Stimulated activated CD4-positive, alpha-beta T cell treated with anti-CD3 and anti-CD28 coated beads, TNF-alpha, amount 100 ng/mL, for 1 hour (primary cell): Measurements from ENCODE around the gene WBP1L.
"Not testable (repeated sequence)": the region's sequence is repeated elsewhere in the genome, so short reads cannot be mapped to it uniquely, and the experiment has no call there.

Source experiments
- DNase-seq, 3 donors: peaks; one replicate each; pipeline ENCODE4 v3.0.0-alpha.2; 2020; ENCODE audit warnings: low read depth in 3 of 3, low spot score in 1 of 3

The WBP1L gene

DNA sequence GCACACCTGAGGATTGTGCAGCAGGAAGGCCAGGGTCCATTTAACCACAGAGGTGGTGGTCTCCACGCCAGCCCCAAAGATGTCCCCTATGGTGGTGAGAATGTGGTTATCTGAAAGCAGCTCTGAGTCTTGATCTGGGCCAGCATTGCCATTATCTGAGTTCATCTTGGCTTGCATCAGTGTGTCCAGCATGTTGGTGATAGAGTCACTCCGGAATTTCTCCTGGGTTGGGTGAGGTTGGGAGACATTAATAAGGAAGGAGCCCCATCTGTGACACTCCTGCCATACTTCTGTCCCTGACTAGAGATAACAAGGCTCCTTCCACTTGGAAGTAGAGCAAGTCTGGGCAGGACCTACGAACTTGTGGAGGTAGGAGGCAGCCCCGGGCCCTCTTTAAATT lies 89.2 kb downstream of the WBP1L start:
- no peak for DNase-seq

DNA sequence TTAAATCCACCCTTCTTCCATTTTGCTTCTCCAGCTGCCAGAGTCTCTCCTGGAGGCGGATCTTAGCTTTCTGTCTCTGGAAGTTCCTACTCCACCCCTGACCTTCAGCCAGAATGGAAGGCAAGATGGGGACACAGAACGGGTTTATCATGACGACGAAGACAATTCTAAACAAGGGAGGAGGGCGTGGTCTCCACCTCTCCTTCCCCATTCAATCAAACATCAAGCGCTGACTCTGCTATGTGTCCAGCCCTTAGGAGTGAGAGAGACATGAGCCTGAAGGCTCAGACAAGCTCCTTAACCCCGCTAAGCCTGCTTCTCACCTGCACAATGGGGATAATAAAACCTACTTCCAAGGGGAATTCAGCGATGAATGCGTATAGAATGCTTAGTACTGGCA lies 90.4 kb downstream of the WBP1L start:
- no peak for DNase-seq

DNA sequence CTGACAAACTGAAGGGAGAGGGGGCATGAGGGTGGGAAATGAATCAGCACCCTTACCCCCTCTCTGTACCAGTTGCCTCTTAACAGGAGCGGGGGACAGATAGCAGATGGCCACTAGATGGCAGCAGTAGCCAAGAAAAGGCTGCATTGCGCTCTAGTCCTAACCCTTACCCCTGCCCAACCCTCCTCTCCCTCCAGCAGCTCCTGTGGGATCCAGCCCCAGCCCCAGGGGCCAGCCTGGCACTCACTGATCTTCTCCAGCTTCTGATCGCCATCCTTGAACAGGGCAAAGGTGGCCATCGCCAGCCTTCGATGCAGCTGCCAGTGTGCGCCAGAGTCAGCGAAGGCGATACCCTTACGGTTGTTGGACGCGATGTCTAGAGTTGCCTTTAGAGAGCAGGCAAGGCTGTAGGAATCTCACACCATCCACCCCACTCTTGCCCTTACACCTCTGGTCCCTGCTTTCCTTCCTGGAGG lies 91.3 kb downstream of the WBP1L start:
- DNase-seq: peak; percentile 33 to 61 (median 57)

DNA sequence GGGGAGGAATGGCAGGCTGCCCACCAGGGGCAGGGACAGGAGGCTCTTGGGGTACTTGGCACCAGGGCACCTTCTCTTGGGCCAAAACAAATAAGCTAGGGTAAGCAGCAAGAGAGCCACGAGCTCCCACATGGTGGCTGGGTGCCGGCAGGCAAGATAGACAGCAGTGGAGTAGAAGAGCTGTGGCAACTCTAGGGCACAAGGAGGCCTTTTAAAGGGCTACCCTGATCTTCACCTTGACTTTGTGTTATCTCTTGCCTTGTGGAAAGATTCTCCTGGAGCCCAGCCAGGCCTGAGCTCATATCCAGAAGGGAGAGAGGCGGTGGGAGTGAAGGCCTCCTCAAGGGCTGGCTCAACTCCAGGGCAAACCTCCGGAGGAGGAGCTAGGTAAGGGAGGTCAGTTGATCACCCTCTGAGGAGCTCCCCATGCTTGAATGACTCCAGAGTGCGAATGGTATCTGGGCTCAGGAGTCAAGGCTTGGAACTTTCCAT lies 93.5 kb downstream of the WBP1L start, which contains the start of gene CYP17A1:
Gene CYP17A1 (minus strand): TSS at position 184 of the 492 bp plus-strand sequence. CDS start 52 bp downstream, at position 132.
- DNase-seq: no peak

DNA sequence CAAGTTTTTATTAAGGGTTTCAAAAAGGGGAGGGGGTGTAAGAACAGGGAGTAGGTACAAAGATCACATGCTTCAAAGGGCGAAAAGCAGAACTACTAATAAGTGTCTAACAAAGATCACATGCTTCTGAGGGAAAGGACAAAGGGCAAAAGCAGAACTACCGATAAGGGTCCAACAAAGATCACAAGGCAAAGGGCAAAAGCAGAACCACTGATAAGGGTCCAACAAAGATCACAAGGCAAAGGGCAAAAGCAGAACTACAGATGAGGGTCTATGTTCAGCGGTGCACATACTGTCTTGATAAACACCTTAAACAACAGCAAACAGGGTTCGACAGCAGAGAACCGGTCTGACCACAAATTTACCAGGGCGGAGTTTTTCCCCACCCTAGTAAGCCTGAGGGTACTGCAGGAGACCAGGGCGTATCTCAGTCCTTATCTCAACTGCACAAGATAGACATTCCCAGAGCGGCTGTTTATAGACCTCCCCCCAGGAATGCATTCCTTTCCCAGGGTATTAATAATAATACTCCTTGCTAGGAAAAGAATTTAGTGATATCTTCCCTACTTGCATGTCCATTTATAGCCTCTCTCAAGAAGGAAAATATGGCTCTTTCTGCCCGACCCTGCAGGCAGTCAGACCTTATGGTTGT lies 94.7 kb downstream of the WBP1L start:
- DNase-seq: not testable (repeated sequence)

DNA sequence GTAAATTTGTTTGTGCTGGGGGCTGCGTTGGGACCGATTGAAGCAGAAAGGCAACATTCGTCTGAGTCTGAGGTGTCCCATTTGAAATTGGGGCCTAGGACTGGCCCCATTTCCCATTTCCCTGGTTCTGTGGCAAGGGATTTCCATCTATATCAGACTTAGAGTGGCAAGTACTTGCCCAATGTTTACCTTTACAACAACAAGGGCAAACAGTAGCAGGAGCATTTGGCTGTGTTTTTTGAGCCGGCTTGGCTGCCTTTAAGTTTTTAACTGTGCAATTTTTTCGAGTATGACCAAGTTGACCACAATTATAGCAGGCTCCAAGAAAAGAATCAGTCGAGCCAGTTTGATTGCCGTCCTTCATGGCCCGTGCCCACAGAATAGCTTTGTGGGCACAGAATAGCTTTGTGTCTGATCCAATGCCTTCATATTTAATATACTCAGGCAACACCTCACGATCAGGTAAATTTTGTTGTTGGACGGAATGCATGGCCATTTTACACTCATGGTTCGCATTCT lies 98.1 kb downstream of the WBP1L start:
- DNase-seq: no peak

DNA sequence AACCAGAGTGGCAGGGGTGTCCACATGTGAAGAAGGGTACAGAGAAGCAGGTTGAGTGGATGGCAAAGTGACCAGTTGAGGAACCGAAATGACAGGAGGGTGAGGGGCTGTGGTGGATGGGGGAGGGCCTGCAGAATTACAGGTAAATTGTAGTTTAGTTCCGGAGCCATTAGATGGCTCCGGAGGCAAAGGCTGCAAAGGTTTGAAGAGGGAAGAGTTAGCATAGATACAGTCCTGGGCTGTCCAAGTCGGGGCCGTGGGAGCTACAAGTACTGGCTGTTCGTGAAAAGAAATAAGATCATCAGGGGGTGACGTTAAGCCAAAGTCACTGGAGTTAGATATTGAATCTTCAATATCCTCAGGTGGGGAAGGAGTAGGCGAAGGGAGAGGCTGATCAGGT lies 99.4 kb downstream of the WBP1L start:
- DNase-seq: not testable (repeated sequence)

DNA sequence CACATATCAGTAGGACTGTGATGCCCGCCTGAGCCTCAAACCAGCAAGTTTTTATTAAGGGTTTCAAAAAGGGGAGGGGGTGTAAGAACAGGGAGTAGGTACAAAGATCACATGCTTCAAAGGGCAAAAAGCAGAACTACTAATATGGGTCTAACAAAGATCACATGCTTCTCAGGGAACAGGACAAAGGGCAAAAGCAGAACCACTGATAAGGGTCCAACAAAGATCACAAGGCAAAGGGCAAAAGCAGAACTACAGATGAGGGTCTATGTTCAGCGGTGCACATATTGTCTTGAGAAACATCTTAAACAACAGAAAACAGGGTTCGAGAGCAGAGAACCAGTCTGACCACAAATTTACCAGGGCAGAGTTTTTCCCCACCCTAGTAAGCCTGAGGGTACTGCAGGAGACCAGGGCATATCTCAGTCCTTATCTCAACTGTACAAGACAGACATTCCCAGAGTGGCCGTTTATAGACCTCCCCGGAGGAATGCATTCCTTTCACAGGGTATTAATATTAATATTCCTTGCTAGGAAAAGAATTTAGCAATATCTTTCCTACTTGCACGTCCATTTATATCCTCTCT lies 100.5 kb downstream of the WBP1L start:
- DNase-seq: not testable (repeated sequence)

DNA sequence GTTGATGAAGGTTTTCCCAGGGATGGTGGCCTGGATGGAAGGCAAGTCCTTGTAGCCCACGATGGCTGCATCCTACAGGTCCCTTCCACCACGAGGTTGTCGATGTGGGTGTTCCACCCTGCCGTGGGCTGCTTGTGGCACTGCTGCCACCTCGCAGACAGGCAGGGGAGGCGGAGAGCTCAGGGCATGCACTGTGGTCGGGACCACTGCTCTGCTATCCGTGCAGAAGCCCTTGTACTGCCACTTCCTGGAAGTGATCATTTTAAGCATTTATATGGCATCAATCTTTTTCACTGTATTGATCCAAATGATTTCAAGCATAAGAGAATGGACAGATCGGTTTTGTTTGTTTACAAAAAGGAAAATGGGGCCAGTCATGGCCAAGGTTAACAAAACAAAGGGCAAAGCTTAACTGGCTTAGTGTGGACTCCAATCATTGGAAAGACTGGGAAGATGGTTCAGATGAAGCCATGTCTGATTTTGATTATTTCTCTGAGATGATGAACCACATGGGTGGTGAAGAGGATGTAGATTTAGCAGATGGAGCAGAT lies 101.7 kb downstream of the WBP1L start:
- DNase-seq: no peak

DNA sequence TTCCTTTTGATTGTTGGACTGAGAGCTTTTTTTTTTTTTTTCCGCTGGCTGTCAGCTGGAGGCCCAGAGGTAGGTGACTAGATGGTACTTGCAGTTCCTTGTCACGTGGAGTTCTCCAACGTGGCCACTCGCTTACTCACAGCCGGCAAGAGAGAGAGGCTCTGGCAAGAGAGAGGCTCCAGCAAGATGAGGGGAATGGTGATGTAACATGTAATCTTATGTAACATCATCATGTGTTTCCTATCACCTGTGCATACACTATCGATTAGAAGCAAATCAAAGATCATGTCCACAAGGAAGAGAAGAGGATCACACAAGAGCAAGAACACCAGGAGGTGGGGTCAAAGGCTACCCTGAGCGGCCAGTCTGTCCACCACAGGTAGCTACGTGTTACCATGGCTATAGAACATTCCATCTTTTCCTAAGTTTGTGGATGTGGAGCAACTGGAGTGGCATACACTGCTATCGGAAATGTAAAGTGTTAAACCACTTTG lies 106.3 kb downstream of the WBP1L start:
- no peak for DNase-seq

DNA sequence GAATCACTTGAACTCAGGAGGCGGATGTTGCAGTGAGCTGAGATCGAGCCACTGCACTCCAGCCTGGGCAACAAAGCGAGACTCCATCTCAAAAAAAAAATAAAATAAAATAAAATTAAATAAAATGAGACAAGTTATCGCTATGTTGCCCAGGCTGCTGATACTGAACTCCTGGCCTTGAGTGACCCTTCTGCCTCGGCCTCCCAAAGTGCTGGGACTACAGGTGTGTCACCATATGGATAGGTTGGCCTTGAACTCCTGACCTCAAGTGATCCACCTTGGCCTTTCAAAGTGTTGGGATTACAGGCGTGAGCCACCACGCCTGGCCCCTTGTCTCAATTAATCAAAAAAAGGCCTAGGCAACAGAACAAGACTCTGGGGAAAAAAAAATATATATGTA lies 109.5 kb downstream of the WBP1L start:
- DNase-seq: not testable (repeated sequence)

DNA sequence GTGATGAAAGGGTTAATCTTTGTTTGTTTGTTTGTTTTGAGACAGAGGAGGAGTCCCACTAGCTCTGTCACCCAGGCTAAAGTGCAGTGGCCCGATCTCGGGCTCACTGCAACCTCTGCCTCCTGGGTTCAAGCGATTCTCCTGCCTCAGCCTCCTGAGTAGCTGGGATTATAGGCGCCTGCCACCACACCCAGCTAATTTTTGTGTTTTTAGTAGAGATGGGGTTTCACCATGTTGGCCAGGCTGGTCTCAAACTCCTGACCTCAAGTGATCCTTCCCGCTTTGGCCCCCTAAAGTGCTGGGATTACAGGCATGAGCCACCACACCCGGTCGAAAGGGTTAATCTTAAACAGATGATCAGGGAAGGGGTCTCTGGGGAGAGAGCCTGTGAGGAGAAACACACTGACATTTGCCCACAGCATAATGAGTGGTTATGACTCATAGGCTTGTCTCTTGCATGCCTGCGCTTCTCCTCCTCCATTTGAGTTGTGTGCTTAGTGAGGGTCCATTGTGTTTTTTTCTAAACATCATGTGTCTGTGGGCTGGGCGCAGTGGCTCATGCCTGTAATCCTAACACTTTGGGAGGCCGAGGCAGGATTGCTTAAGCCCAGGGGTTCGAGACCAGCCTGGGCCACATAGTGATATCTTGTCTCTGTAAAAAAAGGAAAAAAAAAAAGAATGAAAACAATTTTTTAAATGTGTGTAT lies 112.1 kb downstream of the WBP1L start:
- not testable (repeated sequence) for DNase-seq

DNA sequence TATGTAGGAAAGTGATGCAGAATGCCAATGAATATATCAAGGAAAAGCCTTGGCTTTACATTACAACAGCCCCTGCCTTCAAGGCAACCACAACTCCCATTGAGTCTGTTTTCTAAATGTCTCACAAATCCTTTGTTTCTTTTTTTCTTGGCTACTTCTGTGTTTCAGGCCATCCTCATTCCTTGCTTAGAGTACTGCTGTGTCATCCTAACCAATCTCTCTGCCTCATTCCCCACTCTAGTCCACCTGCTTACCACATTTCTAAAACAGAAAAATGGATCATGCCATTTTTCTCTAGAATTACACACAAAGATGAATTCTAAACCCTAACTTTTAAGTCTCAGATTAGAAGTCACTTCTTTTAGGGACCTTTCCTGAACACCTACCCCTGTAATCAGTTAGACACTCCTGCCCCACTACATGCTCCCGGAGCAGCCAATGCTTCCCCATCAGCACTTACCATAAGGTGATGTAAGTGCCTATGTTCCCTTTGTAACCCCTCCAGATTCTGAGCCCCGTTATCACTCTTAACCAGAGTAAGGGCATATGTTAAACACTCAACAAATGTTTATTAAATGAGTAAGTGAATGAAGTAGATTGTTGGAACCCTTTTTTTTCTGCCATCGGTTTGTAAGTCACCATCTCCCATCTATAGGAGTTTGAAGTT lies 113.1 kb downstream of the WBP1L start:
- no peak for DNase-seq

DNA sequence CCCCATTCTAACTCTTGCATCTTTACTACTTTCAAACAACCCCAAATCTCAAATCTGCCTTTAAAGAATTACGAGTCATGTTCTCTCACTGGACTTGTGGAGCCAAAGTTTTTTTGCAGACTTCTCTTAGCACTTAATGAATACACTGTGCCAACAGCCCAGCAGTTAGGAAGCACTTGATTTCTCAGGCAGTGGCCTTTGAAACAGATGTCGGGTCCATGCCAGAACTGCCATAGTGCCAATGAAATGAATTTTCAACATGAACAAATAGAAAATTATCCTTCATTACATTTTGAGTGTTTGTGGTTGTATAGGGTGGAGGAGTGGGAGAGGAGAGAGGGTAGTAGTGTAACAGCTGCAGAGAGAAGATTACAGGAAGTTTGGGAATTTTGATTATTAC lies 116.2 kb downstream of the WBP1L start:
- DNase-seq: no peak

DNA sequence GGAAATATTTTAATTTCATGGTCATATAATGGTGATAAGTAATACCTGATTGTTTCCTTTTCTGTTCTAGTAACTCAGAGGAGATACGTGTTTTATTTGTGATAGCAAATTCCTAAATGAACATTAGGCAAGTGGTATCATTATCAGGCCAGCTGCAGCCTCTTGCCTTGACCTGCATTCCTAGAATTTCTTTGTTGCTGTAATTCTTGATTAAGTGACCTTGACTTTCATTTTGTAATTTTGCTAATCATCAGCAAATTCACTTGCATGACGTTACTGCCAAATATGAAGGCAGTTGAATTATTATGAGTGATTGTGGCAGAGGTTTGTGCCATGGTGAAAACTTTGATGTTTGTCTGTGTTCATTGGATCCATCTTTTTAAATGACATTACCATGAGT lies 119.9 kb downstream of the WBP1L start:
- DNase-seq: no peak

DNA sequence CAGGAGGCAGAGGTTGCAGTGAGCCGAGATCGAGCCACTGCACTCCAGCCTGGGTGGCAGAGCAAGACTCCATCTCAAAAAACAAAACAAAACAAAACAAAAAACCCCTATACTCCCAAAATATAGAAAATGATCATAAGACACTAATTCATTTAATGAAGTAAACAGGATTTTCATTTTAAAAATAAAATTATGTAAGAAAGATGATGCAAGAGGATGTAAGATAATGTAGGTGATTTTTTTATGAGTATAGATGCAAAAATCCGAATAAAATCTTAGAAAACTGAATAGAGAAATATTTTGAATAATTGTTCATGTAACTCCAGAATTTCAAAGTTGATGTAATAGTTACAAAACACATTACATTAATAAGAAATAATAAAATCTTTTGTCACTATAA lies 121.9 kb downstream of the WBP1L start:
- DNase-seq: no peak
